Chondrocyte (in vitro differentiated cells): ENCODE measurements around the gene AFAP1. TPM values are rescaled to one million over a fixed set of nuclear protein-coding genes. Genes with fewer than 3 reads are reported as not detected.

Experiments used
- DNase-seq: peaks from one replicate; pipeline ENCODE4 v3.0.0; 2021; ENCODE audit warnings: mixed read lengths, low spot score
- H3K27ac Mint-ChIP-seq: one replicate; pipeline ENCODE4 v1.8.0; 2021; ENCODE audit warnings: mild to moderate bottlenecking, moderate library complexity, mixed read lengths; ENCODE audit not compliant: unreplicated experiment
- H3K27me3 Mint-ChIP-seq: 2 replicates; pipeline ENCODE4 v1.8.0; 2021; ENCODE audit warnings: low read depth, mixed read lengths
- H3K36me3 Mint-ChIP-seq: 2 replicates; pipeline ENCODE4 v1.8.0; 2021; ENCODE audit warnings: low read depth, mixed read lengths
- H3K4me1 Mint-ChIP-seq: 2 replicates; pipeline ENCODE4 v1.8.0; 2021; ENCODE audit warnings: low read depth, mild to moderate bottlenecking, mixed read lengths
- H3K4me3 Mint-ChIP-seq: one replicate; pipeline ENCODE4 v1.8.0; 2021; ENCODE audit warnings: mild to moderate bottlenecking, moderate library complexity, mixed read lengths; ENCODE audit not compliant: unreplicated experiment
- H3K9me3 Mint-ChIP-seq: 2 replicates; pipeline ENCODE4 v1.8.0; 2021; ENCODE audit warnings: low read depth, mixed read lengths
- total RNA-seq: library from RNA; stranded (reverse); gene quantifications from 3 replicates; pipeline ENCODE4 v1.2.1, GENCODE V29; 2021
- TF ChIP-seq, protein P1 (sequence below): fragments of 200-600 bp; sonication (generic); IDR thresholded peaks from 2 replicates; pipeline ENCODE4 v1.5.0; 2021; ENCODE audit warnings: antibody characterized with exemption, mild to moderate bottlenecking, moderate library complexity

The AFAP1 gene
- total RNA-seq, 1 donor from 2014 or later = 118 TPM

DNA sequence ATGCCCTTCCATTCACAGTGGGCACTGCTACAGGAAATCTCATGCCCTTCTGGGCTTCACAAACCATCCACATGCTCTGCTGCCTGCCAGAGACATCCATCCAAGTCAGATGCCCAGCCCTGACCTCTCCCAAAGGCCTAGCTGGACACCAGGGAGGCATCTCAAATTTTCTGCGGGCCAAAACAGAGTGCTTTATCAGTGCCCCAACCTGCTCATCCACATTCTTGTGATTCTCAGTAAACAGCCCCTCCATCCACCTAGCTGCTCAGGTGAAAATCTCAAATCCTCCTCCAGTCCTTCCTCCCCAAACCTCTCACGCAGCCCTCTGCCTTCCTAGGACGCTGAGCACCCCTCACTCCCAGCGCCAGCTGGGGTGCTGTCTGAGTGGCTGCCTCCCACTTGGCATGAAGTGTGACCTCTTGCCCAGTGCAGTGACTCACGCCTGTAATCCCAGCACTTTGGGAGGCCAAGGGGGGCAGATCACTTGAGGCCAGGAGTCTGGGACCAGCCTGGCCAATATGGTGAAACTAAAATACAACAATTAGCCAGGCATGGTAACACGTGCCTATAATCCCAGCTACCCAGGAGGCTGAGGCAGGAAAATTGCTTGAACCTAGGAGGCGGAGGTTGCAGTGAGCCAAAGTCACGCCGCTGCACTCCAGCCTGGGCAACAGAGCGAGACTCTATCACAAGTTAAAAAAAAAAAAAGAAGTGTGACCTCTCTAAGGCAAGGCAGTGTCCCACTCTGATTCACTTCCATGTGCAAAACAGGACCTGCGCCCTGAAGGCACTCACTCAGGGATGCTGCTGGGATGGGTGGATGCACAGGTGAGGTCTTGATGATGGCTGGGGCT lies 1.7 kb upstream of the AFAP1 start:
- peak overlapping the region; percentile 28 for H3K4me3 Mint-ChIP-seq
- TF ChIP-seq, protein P1, sequence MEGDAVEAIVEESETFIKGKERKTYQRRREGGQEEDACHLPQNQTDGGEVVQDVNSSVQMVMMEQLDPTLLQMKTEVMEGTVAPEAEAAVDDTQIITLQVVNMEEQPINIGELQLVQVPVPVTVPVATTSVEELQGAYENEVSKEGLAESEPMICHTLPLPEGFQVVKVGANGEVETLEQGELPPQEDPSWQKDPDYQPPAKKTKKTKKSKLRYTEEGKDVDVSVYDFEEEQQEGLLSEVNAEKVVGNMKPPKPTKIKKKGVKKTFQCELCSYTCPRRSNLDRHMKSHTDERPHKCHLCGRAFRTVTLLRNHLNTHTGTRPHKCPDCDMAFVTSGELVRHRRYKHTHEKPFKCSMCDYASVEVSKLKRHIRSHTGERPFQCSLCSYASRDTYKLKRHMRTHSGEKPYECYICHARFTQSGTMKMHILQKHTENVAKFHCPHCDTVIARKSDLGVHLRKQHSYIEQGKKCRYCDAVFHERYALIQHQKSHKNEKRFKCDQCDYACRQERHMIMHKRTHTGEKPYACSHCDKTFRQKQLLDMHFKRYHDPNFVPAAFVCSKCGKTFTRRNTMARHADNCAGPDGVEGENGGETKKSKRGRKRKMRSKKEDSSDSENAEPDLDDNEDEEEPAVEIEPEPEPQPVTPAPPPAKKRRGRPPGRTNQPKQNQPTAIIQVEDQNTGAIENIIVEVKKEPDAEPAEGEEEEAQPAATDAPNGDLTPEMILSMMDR = no peak
- H3K4me1 Mint-ChIP-seq = peaks cover 37% of the 10 kb centered on the region
- peak overlapping the region; percentile 57 for H3K27ac Mint-ChIP-seq
- no peaks in the 10 kb centered on the region for H3K36me3 Mint-ChIP-seq
- no peaks in the 10 kb centered on the region for H3K9me3 Mint-ChIP-seq
- DNase-seq = no peak
- H3K27me3 Mint-ChIP-seq = no peaks in the 10 kb centered on the region

DNA sequence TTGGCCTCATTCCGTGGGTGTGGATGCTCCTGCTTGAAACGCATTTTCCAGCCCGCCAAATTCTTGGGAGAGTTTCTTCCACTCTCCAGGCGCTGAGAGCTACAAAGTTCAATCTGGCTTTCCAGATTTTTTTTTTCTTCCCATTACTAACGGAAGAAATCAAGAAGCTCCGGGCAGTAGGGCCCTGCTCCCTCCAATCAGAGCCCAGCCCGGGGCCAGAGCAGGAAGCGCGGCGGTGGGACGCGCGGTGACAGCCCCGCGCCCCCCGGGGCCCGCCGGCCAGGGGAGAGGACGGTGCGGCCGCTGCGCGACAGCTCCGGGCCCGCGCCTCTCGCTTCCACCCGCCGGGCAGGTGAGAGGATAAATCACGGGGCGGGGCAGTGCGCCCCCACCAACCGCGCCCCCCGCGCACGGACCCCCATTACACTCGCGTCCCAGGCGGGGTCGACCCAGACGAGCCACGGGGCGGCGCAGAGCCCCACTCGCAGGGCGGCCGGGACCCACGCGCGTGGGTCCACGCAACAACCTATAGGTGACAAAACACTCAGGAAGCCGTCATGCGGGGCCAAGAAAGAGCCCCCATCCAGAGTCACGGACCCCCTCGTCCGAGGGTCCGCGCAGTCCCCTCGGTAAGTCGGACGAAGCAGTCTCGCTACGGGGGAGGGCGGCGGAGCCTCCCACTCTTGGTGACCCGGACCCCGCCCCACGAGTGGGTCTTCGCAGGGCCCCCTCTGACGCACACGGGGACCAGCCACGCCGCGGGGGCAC lies 868 bp downstream of the AFAP1 start:
- TF ChIP-seq, protein P1 = no peak
- Mint-ChIP-seq H3K27ac (peak overlapping the region; percentile 98), H3K27me3 (no peaks in the 10 kb centered on the region), H3K9me3 (no peaks in the 10 kb centered on the region), H3K4me3 (peak overlapping the region; percentile 96), H3K4me1 (peaks cover 54% of the 10 kb centered on the region), H3K36me3 (no peaks in the 10 kb centered on the region)
- DNase-seq = no peak

DNA sequence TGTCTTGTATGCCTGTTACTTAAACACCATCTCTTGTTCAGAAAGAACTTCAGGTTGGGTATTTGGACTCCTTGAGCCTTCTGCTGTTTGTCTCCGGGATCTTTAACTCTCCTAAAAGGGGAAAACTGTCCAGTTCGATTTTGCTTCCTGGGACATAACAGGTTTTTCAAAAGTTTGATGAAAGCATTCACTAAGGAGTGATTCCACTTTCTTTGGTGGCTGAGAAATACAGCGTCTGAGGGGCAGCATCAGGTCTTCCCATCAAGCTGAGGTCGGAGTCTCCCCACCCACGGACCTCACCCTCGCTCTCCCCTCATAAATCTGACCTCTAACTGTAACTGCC lies 1.4 kb downstream of the AFAP1 start:
- TF ChIP-seq, protein P1 = no peak
- H3K27me3 Mint-ChIP-seq = no peaks in the 10 kb centered on the region
- H3K27ac Mint-ChIP-seq = peak overlapping the region; percentile 98
- H3K9me3 Mint-ChIP-seq = no peaks in the 10 kb centered on the region
- DNase-seq = no peak
- H3K4me3 Mint-ChIP-seq = peak overlapping the region; percentile 96
- peaks cover 60% of the 10 kb centered on the region for H3K4me1 Mint-ChIP-seq
- no peaks in the 10 kb centered on the region for H3K36me3 Mint-ChIP-seq

DNA sequence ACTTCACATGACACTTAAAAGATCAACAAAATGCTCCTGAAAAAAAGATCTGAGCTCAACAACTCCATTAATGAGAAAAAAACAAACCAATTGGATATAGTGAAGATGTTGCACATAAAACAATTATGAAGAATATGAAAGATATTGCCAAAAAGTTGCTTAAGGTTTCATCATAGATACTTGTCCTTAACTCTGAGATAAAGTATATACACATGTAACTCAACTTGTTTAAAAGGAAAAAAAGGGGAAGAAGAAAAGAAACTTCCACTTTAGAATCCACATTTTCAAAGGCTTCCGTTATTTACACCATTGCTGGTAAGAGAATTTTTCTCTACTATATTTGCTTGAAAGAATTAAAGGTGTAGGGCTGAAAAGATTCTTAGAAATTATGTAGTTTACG lies 2.7 kb downstream of the AFAP1 start:
- peak overlapping the region; percentile 96 for H3K4me3 Mint-ChIP-seq

More for the DNA sequence above, 2.7 kb downstream of the AFAP1 start:
- no peak for DNase-seq
- no peaks in the 10 kb centered on the region for H3K27me3 Mint-ChIP-seq
- H3K27ac Mint-ChIP-seq = peak overlapping the region; percentile 98
- TF ChIP-seq, protein P1 = no peak
- H3K36me3 Mint-ChIP-seq = peaks cover 2% of the 10 kb centered on the region
- H3K4me1 Mint-ChIP-seq = peaks cover 69% of the 10 kb centered on the region
- H3K9me3 Mint-ChIP-seq = no peaks in the 10 kb centered on the region
